Jurkat, Clone E6-1 (cell line): Measurements from ENCODE around the gene GPT2.

Experiments used
- DNase-seq: peaks from one replicate; pipeline ENCODE4 v3.0.0-alpha.2; 2011; ENCODE audit warnings: low read depth, low spot score
- H3K4me3 ChIP-seq: 2 replicates; pipeline ENCODE4 v1.5.1; 2011; ENCODE audit warnings: mild to moderate bottlenecking, low read length, control low read depth, moderate library complexity

GPT2 gene

GRCh38 chr16:46948548-46949166 is 64.5 kb downstream of the GPT2 start:
- DNase-seq, result no peak
- no peak overlapping the region for H3K4me3 ChIP-seq

- DNase-seq, result no peak
- no peak overlapping the region for H3K4me3 ChIP-seq
These were observed 65.2 kb downstream of the GPT2 start for GRCh38 chr16:46949241-46949892.

GRCh38 chr16:46950009-46950408 is 65.8 kb downstream of the GPT2 start:
- H3K4me3 ChIP-seq, result no peak overlapping the region
- no peak for DNase-seq

GRCh38 chr16:46954562-46954961 is 70.4 kb downstream of the GPT2 start:
- no peak overlapping the region for H3K4me3 ChIP-seq
- no peak for DNase-seq

- H3K4me3 ChIP-seq, result no peak overlapping the region
- DNase-seq, result no peak
These were observed 77.5 kb downstream of the GPT2 start for GRCh38 chr16:46961373-46962353.

- H3K4me3 ChIP-seq, result no peak overlapping the region
- no peak for DNase-seq
These were observed 78.5 kb downstream of the GPT2 start for GRCh38 chr16:46962629-46963028.

- H3K4me3 ChIP-seq, result no peak overlapping the region
- DNase-seq, result no peak
These were observed 83.9 kb downstream of the GPT2 start for GRCh38 chr16:46968063-46968435.

GRCh38 chr16:46970089-46970488 is 85.9 kb downstream of the GPT2 start:
- no peak for DNase-seq

GRCh38 chr16:46971271-46971670 is 87.1 kb downstream of the GPT2 start:
- H3K4me3 ChIP-seq, result no peak overlapping the region
- DNase-seq, result no peak

More at GRCh38 chr16:46970089-46970488, 85.9 kb downstream of the GPT2 start:
- no peak overlapping the region for H3K4me3 ChIP-seq

GRCh38 chr16:46972429-46973206 is 88.5 kb downstream of the GPT2 start:
- peak overlapping the region; percentile 95 for H3K4me3 ChIP-seq
- peak; percentile 39 for DNase-seq

GRCh38 chr16:46973207-46973995 is 89.2 kb downstream of the GPT2 start, which contains the start of gene DNAJA2:
DNAJA2 (minus strand) TSS chr16:46973674; CDS start chr16:46973572, 102 bp downstream.
- H3K4me3 ChIP-seq, result peak within 1 kb of the TSS; percentile 95
- DNase-seq, result peak; percentile 79

GRCh38 chr16:46973996-46974324 is 89.8 kb downstream of the GPT2 start:
- DNase-seq, result no peak
- H3K4me3 ChIP-seq, result peak overlapping the region; percentile 95

GRCh38 chr16:46974352-46974751 is 90.2 kb downstream of the GPT2 start:
- peak; percentile 56 for DNase-seq
- peak overlapping the region; percentile 95 for H3K4me3 ChIP-seq

- DNase-seq, result no peak
- no peak overlapping the region for H3K4me3 ChIP-seq
These were observed 91.0 kb downstream of the GPT2 start for GRCh38 chr16:46975165-46975564.

- H3K4me3 ChIP-seq, result no peak overlapping the region
- no peak for DNase-seq
These were observed 91.8 kb downstream of the GPT2 start for GRCh38 chr16:46975908-46976470.

GRCh38 chr16:46976550-46976949 is 92.4 kb downstream of the GPT2 start:
- DNase-seq, result no peak
- H3K4me3 ChIP-seq, result no peak overlapping the region
